ENCODE data around the gene SLC25A20.

Gene SLC25A20

DNA sequence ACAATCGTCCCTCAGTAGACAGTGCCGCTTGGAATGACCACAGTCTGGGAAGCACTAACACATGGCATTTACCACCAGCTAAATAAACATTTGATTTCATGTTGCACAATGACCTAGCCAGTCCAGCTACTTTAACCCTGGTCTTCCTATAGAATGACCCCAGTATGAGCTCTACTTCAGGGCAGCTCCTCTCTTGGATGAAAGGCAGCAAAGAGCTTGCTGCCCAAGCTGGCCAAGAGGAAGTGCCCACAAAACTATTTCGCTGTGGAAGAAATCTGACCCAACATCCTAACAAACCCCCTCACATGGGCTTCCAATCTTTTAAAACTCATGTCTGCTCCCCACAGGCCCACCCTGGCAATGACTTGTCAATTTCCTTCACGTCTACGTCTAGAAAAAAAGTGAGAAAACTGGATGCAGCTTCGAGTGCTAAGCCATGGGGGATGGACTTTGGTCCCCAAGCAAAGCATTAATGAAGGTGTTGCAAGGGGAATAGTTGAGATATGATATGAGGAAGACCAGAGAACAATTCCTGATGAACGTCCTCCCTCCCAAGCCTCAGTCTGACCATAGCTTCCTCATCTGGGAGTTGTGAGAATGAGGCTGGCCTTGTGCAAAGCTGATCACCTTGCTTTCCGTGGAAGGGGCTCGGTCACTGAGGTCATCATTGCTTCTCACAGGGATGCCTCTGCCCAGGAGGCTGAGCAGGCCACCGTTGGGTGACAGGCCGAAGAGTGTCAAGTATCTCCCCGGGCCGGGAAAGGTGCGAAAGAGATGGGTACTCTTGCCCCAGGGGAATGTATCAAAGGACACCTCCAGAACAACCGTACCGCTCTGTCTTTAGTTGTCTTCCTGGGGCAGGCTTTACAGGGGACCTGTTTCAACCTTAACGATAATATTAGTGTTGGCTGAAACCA, 964 bp downstream of the SLC25A20 start:
- DNase-seq (ENCODE audit: low spot score) = no peak

DNA sequence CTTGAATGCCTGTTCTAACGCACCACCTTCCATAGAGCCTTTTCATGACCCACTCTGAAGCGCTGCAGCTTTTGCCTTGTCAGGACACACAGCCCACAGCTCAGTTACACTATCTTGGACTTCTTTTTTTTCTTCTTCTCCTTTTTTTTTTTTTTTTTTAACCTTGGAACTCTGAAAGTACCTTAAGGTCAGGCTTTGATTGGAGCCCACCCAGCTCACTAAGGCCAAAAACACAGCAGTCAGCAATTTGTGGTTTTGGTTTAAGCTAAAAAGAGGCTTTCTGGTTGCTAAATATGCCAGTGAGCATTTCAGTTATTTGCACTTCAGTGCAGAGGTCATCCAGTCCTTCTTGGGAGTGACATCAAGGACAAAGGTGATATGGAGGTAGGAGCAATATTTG, 1.7 kb downstream of the SLC25A20 start:
- no peak for DNase-seq (ENCODE audit: low spot score)

DNA sequence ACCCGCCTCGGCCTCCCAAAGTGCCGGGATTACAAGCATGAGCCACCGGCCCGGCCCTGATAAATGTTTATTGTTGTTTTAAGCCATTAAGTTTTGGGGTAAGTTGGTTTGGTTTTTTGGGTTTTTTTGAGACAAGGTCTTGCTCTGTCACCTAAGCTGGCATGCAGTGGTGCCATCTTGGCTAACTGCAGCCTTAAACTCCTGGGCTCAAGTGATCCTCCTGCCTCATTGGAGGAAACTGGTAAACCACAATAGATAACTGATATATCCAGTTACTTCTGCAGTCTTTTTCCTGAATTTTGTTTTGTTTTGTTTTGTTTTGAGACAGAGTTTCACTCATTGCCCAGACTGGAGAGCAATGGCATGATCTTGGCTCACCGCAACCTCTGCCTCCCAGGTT, 4.2 kb downstream of the SLC25A20 start:
- no peak for DNase-seq (ENCODE audit: low spot score)

DNA sequence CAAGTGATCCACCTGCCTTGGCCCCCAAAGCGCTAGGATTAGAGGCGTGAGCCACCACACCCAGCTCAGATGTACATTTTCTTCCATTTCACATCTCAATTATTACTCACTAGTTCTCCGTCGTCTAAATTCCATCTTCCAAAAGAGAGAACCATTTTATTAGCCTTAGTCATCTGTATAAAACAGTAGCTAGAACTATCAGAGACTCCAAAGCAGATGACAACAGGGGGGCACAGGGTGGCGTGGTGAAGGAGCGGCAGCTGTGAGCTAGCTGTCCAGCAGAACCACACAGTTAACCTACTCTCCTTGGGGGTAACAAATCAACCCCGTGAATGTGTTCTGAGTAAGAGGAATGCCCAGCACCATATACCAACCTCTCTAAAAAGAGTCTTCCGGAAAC, 7.1 kb downstream of the SLC25A20 start:
- DNase-seq (ENCODE audit: low spot score) = no peak

DNA sequence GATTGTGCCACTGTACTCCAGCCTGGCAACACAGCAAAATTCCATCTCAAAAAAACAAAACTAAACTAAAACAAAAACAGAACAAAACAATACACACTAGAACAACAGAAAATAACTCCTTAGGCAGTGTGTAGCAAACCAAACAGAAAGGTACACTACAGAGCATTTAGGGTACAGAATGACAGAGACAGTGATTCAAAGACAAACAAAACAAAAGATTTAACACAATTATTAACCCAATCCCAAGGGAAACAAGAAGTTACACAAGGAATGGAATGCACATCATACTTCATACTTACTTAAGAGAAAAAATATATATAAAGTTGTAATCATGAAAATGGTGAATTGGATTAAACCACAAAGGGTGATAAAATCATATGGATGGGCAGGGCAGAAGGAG, 12.9 kb downstream of the SLC25A20 start:
- no peak for DNase-seq (ENCODE audit: low spot score)

DNA sequence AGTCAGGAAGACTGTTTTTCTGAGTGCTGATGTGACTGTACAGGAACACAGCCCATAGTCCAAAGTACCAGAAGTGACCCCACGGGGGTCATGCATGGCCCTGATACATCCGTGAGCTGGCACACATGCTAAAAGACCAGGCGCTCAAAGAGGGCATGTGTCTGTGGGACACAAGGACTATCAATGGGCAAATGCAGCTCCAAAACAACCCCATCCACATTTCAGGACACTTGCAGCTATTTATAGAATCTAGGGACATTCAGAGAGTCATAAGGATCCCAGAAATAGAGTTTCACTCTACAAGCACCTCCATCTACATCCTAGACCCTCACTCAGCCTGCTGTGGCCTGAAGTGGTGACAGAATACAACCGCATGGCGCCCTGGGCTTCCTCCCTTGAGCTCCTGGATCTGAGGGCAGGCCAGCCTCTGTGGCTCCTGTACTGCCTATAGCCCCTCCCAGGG, 17.0 kb downstream of the SLC25A20 start:
- DNase-seq (ENCODE audit: low spot score) = no peak

DNA sequence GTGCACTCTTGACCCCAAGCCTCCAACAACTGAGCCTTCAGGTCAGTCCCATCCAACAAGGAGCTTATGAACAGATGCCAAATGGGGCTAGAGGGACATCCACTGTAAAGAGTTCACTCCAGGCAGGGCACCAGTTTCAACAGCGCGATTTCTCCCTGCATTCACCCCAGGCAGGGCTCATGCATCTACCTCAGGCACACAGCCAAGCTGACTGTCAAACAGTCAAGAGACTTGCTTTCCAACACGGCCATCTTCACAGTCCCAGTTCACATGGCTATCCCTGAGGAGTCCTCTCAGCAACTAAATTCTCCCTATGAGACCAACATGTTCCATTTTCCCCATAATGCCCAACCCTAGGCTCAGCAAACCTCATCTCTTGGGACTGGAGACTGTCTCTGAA, 17.7 kb downstream of the SLC25A20 start:
- DNase-seq (ENCODE audit: low spot score) = no peak

DNA sequence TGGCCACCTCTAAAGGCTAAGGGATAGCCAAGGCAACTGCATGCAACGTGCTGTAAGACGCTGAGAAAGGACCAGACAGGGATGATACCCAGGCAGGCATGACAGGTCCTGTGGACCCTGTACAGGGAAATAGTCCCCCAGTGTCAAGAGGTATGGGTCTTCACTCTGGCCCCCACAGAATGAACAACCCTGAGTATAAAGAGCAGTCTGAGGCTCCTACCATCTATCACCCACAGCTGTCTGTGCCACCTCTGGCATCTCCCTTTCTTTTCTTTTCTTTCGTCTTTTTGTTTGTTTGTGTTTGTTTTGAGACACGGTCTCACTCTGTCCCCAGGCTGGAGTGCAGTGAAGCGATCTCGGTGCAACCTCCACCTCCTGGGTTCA, 18.7 kb downstream of the SLC25A20 start:
- DNase-seq (ENCODE audit: low spot score) = no peak

DNA sequence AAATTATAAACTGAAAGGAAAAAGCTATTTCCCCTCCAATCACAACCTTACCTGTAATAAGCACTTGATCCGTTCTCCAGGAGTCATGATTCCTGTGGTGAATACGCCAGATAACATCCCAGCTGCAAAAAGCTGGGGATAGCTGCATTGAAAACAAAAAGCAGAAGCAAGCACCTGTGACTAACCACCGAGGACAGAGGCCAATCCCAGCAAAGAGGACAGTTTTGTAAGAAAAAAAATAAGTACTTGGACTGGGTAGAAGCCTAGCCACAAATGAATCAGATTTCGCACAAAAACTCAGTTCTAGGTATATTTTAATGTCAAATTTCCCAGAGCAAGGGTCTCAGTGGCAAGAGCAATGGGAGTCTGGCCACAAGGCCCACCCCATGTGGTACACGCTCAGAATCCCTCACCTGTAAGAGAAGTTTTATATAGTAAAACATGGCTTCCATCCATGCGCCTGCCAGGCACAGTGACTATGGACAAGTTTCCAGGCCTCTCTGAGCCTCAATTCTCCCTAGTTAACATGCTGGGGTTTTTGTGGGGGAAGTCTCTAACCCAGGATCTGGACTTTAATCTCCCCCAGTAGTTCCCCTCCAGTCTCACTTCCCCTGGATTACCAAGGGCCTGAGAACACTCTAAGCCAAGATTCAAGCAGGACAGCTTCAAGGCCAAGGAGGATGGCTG, 19.2 kb downstream of the SLC25A20 start:
- DNase-seq (ENCODE audit: low spot score) = no peak

DNA sequence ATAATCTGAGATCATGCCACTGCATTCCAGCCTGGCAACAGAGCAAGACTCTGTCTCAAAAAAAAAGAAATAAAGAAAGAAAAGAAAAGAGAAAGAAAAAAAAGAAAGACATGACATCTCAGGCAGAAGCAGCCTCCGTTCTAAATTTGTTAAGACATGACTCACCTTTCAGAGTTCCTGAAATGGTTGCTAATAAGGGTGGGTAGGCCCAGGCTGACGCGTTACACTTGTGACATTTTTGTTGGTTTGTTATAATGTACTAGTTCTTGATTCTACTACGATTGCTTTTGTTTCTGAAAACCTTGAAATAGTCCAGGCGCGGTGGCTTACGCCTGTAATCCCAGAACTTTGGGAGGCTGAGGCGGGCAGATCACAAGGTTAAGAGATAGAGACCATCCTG, 21.0 kb downstream of the SLC25A20 start:
- no peak for DNase-seq (ENCODE audit: low spot score)

DNA sequence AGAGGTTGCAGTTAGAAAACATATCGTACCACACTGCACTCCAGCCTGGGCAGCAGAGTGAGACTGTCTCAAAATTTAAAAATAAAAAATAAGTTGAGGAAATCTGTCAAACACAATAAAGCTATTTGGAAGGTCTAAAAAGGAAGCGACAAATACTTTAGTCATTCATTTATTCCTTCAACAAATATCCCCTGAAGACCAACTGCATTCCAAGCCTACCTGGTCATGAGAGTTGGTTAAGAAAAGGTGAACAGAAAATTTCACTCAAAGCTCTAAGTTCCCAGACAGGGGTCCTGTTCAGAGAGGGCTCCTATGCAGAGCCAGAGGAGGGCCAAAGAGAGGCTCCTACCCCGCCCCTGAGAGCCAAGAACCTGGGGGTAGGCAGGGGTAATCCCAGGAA, 35.6 kb downstream of the SLC25A20 start:
- no peak for DNase-seq (ENCODE audit: low spot score)

DNA sequence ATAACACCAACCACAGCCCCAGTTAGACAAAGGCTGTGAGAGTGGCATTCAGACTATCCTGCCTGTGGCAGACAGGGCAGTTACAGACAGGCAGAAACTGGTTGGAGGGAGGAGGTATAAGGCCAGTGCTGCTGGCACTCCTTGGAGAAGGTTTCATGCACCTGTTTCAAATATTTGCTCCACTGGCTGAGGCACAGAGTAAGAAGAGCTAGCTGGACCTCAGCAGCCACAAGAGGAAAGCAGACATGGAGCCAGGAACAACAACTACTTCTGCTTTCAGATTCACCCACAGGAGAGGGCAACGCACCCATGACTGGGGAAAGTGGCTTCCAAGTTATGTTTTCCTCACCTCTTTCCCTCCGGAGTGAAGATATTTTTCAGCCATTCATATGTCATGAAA, 39.5 kb downstream of the SLC25A20 start:
- DNase-seq (ENCODE audit: low spot score) = no peak

DNA sequence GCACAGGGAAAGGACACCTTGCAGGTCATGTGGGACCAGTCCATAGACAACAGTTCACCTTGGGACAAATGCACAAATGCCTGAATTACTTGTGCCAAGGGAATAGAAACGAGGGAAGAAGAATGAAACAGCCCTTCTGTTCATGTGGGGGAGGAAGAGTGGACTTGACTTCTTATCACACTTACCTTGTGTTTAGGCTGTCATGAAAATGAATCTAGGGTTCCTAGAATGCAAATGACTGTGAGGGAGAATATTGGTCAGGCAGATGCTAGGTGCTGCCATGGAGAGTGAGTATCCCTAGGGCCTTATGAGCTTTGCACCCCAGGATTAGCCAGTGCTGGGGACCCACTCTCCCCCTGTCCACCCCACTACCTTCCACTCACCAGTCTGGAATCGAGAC, 40.0 kb downstream of the SLC25A20 start:
- DNase-seq (ENCODE audit: low spot score) = no peak

DNA sequence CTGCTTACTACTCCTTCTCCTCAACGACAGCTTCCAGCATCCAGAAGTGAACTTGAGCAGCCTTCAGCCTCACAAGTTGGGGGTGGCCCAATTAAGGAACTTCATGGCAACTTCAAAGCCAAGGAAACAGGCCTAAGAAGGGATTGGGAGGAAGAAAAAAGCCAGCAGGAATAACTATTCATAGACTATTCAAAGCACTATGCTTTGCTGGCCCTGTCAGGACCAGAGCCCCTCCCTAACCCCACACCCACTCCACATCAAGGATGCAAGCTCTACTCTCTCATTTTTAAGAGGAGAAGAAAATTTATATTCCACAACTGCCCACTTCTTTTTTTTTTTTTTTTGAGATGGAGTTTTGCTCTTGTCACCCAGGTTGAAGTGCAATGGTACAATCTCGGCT, 41.0 kb downstream of the SLC25A20 start:
- no peak for DNase-seq (ENCODE audit: low spot score)

DNA sequence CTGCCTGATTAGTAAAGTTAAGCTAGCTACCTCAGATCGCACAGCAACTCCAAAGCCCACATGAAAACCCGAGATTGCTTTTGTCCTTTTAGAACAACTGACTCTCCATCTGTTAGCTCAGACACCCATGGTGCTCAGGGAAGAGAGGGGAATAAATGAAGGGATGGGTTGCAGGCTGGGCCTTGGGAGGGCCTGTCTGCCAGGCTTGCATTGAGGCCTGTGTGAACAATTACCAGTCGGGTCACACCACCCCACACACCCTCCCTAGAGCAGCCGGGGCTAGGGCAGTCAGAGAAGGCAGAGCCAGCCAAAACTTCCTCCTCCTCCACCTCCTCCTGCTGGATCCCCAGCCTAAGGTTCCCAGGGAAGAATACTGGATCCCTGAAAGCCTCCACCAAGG, 42.2 kb downstream of the SLC25A20 start:
- no peak for DNase-seq (ENCODE audit: low spot score)

DNA sequence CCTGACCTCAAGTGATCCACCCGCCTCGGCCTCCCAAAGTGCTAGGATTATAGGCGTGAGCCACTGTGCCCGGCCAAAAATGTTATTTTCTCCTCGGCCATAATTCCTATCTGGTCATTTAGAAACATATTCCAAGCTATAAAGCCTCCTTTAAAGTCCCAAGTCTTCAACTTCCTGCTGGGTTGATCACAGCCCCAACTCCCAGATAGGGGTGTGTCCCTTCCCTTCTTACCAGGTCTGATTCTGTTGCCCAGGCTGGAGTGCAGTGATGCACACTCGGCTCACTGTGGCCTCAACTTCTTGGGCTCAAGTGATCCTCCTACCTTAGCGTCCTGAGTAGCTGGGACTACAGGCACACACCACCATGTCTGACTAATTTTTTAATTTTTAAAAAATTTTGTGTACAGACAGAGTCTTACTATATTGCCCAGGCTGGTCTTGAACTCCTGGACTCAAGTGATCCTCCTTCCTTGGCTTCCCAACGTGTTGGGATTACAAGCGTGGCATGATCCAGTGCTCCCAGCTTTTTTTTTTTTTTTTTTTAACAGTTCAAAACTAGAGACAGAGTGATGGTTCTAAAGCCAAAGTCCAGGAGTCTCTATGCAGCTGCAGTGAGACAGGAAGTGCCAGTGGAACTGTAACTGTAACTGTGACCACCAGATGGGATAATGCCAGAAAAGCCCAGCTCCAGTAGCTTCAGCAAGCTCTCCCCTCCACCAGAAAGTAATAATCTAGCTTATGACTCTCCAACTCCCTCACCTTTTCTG, 42.8 kb downstream of the SLC25A20 start:
- no peak for DNase-seq (ENCODE audit: low spot score)

DNA sequence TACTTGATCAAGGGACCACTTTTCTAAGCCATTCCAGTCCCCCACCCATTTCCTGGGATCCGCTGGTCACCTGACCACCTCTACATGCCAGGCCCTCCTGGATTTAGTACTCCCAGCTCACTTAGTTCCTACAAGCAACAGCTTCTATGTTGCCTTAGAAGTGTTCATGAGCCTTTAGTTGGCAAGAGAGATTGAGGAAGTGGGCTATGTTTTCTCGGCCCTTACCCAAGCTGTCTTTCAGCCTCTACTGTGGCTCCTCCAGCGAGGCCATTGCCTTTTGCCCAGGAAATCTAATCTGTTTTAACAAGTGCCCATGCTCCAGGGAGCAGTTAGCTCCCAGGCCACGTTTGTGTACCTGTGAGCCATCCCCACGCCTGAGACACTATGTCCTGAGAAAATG, 46.5 kb downstream of the SLC25A20 start:
- no peak for DNase-seq (ENCODE audit: low spot score)

DNA sequence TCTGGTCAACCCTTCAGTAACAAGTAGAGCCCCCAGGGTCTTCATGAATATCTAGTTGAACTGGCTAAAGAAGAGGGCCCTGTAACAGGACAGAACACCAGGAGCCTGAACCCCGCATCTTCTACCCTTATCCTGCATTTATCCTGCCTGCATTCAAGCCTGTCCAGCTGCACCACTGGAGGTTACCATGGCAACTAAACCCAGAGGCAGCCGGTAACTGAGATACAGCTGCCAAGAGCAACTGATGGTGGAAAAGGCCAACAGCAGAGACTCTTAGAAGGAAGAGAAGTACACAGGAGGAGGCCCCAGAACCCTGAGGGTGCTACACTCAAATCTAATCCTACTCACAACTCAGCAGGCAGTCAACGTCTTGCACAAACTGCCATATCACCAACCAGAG, 47.3 kb downstream of the SLC25A20 start:
- DNase-seq (ENCODE audit: low spot score) = no peak

DNA sequence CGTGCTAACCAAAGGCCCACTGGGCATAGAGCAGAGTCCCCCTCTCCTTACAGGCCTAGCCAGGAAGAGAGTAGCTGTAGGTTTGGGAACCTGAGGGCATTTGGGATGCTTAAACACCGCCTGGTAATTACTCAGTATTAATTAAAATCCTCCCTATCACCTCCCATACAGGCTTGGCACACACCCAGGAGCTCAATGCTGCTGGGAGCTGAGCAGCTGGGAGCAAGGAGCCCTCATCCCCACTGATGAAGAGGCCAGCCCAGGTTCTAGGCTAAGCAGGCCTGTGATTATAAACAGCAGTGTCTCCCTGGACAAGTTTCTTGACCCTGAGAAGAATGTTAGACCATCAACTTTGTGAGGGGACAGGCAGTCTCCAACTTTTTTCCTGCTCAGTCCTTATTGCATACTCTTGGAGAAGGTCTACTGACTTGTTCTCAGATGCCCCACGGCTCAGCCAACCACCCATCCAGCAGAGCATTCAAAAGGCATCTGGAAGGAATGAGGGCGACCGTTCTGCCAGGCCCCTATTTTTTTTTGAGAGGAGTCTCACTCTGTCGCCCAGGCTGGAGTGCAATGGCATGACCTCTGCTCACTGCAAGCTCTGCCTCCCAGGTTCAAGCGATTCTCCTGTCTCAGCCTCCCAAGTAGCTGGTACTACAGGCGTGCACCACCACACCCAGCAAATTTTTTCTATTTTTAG, 49.7 kb downstream of the SLC25A20 start:
- DNase-seq (ENCODE audit: low spot score) = no peak

DNA sequence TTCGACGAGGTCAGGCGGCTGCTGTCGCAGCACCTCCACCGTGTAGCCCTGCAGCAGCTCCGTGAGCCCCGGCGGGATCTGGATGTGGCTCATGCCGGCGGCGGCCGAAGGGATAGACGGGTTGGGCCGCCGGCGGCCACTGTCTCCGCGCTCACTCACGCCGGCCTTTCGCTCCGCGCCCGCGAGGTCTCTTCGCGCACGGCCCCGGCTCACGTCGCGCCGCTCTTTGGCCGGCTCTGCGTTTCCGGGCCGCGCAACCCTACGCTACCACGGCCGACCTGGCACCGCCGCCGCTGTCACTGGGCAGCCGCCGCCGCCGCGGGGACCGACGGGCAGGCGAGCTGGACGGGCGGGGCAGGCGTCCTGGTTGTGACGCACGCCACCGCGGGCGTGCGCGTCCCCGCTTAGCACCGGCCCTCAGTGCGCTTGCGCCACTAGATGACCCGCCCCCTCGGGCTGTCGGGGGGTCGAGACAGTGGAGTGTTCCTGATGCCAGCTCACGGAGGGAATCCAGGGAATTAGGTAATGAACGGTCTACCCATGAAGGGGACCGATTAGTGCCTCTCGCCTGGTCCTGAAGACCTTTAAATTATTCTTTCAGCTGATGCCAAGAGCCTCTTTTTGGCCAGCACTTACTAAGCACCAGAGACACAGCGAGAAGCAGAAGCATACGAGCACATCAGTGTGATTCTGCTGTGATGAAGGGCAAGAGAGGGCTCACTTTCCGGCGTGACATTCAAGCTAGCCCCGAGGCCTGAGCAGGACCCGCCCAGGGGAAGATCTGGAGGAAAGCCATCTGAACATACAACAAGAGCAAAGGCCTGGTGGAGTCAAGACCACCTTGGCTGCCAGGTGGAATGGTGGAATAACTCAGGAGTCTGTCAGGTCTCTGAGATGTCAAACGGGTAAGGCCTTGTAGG, 50.9 kb downstream of the SLC25A20 start, which contains the start of gene PRKAR2A:
Gene PRKAR2A (minus strand): TSS at position 371 of the 920 bp plus-strand sequence. CDS start 278 bp downstream, at position 93.
- peak; percentile 80 for DNase-seq (ENCODE audit: low spot score)

DNA sequence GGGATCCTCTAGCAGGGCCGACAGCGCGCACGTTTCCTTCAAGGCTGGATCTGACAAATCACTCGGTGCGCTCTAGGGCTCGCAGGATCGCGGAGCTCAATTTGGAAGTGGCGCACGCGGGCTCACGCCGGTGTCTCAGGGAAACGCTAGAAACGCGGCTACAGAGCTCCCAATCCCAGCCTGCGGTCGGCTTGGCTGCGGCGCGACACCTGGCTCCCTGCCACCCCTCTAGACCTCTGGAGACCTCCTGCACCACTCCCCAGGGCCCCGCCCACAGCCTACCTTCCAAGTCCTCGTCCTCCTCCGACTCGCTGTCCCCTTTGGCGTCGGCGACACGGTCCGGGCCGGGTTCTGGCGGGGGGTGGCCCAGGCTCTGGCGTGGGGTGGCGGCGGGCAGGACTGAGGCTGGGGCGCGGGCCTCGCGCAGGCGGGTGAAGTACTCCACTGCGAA, 51.6 kb downstream of the SLC25A20 start:
- peak; percentile 31 for DNase-seq (ENCODE audit: low spot score)
